ENCODE results near the gene PRDX2.

PRDX2 gene

GRCh38 chr19:12793290-12794195, 8.1 kb downstream of the PRDX2 start:
- H3K27ac ChIP-seq: peak overlapping the region; percentile 98
- TF ChIP-seq ZFX (IDR thresholded peaks at IDR 0.05; ENCODE audit: borderline replicate concordance): no peak
- TF ChIP-seq CTCF (IDR thresholded peaks at IDR 0.05): peak; percentile 13; the same call in 1 of the 2 replicates

DNA sequence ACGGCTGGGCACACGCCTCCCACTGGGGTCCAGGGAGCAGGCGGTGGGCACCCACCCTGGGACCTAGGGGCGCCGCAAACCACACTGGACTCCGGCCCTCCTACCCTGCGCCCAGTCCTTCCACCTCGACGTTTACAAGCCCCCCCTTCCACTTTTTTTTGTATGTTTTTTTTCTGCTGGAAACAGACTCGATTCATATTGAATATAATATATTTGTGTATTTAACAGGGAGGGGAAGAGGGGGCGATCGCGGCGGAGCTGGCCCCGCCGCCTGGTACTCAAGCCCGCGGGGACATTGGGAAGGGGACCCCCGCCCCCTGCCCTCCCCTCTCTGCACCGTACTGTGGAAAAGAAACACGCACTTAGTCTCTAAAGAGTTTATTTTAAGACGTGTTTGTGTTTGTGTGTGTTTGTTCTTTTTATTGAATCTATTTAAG, 8.7 kb downstream of the PRDX2 start:
- TF ChIP-seq ZFX (IDR thresholded peaks at IDR 0.05; ENCODE audit: borderline replicate concordance): no peak
- no peak for TF ChIP-seq CTCF (IDR thresholded peaks at IDR 0.05)
- H3K27ac ChIP-seq: peak overlapping the region; percentile 98

GRCh38 chr19:12792051-12792852, 9.3 kb downstream of the PRDX2 start:
- TF ChIP-seq ZFX (IDR thresholded peaks at IDR 0.05; ENCODE audit: borderline replicate concordance) (no peak), CTCF (IDR thresholded peaks at IDR 0.05) (no peak)
- peak overlapping the region; percentile 98 for H3K27ac ChIP-seq

DNA sequence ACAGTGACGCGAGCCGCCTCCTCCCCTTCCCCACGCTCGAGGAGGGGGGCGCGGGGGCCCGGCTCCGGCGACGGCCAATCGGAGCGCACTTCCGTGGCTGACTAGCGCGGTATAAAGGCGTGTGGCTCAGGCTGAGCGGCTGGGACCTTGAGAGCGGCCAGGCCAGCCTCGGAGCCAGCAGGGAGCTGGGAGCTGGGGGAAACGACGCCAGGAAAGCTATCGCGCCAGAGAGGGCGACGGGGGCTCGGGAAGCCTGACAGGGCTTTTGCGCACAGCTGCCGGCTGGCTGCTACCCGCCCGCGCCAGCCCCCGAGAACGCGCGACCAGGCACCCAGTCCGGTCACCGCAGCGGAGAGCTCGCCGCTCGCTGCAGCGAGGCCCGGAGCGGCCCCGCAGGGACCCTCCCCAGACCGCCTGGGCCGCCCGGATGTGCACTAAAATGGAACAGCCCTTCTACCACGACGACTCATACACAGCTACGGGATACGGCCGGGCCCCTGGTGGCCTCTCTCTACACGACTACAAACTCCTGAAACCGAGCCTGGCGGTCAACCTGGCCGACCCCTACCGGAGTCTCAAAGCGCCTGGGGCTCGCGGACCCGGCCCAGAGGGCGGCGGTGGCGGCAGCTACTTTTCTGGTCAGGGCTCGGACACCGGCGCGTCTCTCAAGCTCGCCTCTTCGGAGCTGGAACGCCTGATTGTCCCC, 10.1 kb downstream of the PRDX2 start, which contains the start of gene JUNB:
Gene JUNB (plus strand): TSS at position 142 of the 706 bp plus-strand sequence. CDS start 286 bp downstream, at position 428.
- H3K27ac ChIP-seq: peak within 1 kb of the TSS; percentile 98
- TF ChIP-seq ZFX (IDR thresholded peaks at IDR 0.05; ENCODE audit: borderline replicate concordance): no peak
- no peak for TF ChIP-seq CTCF (IDR thresholded peaks at IDR 0.05)

- TF ChIP-seq CTCF (IDR thresholded peaks at IDR 0.05) (no peak), ZFX (IDR thresholded peaks at IDR 0.05; ENCODE audit: borderline replicate concordance) (no peak)
- peak overlapping the region; percentile 98 for H3K27ac ChIP-seq
Measured at GRCh38 chr19:12790628-12791344, 10.8 kb downstream of the PRDX2 start.

- H3K27ac ChIP-seq: peak overlapping the region; percentile 98
- TF ChIP-seq ZFX (IDR thresholded peaks at IDR 0.05; ENCODE audit: borderline replicate concordance): no peak
- TF ChIP-seq CTCF (IDR thresholded peaks at IDR 0.05): no peak
Measured at GRCh38 chr19:12789904-12790619, 11.5 kb downstream of the PRDX2 start.
